ENCODE measurements around the gene KRTAP22-2.

Gene KRTAP22-2

GRCh38 chr21:30563072-30563471 is 27.1 kb downstream of the KRTAP22-2 start:
- DNase-seq (ENCODE audit: low spot score), result no peak

GRCh38 chr21:30561957-30562356 is 28.2 kb downstream of the KRTAP22-2 start:
- DNase-seq (ENCODE audit: low spot score), result no peak

- DNase-seq (ENCODE audit: low spot score), result no peak
These were observed 28.8 kb downstream of the KRTAP22-2 start, which contains the start of gene KRTAP19-7 for GRCh38 chr21:30561264-30561895. KRTAP19-7 (minus strand) TSS chr21:30561314; CDS start chr21:30561289, 25 bp downstream.

- DNase-seq (ENCODE audit: low spot score), result no peak
These were observed 35.1 kb downstream of the KRTAP22-2 start for GRCh38 chr21:30555095-30555494.

GRCh38 chr21:30552782-30553181 is 37.4 kb downstream of the KRTAP22-2 start:
- DNase-seq (ENCODE audit: low spot score), result no peak

GRCh38 chr21:30541764-30542163 is 48.4 kb downstream of the KRTAP22-2 start, which contains the start of gene KRTAP19-6:
KRTAP19-6 (minus strand) TSS chr21:30541864; CDS start chr21:30541833, 31 bp downstream.
- DNase-seq (ENCODE audit: low spot score), result no peak

Data from AG20443 (cell line).